HL-60 (cell line): Measurements from ENCODE around the gene PGRMC2.

ENCODE experiments used
- DNase-seq, 2 experiments: peaks; one replicate each; pipeline ENCODE4 v3.0.0-alpha.2; 2010 to 2020; ENCODE audit warnings: low read depth in 1 of 2, low spot score in 1 of 2
- H3K27ac ChIP-seq: fragments of 250-450 bp; sonication (Bioruptor Pico); replicated peaks from 2 replicates; pipeline ENCODE4 v1.5.1; 2020; ENCODE audit warnings: mild to moderate bottlenecking, moderate library complexity
- H3K27me3 ChIP-seq: fragments of 250-450 bp; sonication (Bioruptor Pico); 2 replicates; pipeline ENCODE4 v1.5.1; 2021; ENCODE audit warnings: mild to moderate bottlenecking, moderate library complexity; ENCODE audit not compliant: insufficient read depth, poor library complexity, severe bottlenecking
- H3K4me3 ChIP-seq: replicated peaks from 2 replicates; pipeline ENCODE4 v1.5.1; 2011; ENCODE audit warnings: mild to moderate bottlenecking, control low read depth, low read length; ENCODE audit not compliant: insufficient read depth
- CTCF ChIP-seq: IDR thresholded peaks from one replicate; pipeline ENCODE4 v1.5.1; 2011; ENCODE audit warnings: low read length, control low read depth, inconsistent platforms; ENCODE audit not compliant: insufficient read depth
- GABPA ChIP-seq: IDR thresholded peaks from 2 replicates; pipeline ENCODE4 v1.6.1; 2012; ENCODE audit warnings: low read depth
- POLR2AphosphoS5 ChIP-seq: IDR thresholded peaks from 2 replicates; pipeline ENCODE4 v1.6.1; 2012; ENCODE audit warnings: low read depth
- REST ChIP-seq: IDR thresholded peaks from 2 replicates; pipeline ENCODE4 v1.6.1; 2012; ENCODE audit warnings: low read depth; ENCODE audit not compliant: insufficient replicate concordance
- SPI1 ChIP-seq: IDR thresholded peaks from 2 replicates; pipeline ENCODE4 v1.6.1; 2012; ENCODE audit warnings: low read depth, mild to moderate bottlenecking, borderline replicate concordance

PGRMC2 gene

DNA sequence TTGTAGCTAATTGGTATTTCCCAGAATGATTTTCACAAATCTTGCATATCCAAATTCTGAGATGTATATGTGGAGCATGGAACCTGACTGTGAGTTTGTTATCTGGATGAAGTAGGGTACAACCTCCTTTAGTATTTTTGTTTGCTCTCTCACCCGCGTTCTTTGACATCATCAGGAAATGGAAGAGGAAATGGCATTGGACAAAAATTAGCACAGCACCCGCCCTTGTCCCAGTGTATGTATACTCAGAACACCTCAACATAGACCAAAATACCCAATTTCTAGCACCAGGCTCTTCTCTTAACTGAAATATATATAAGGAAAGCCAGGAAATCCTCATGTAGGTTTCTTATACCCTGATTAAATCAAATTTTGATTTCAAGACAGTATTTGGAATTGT lies 6.9 kb upstream of the PGRMC2 start:
- no peaks in the 10 kb centered on the region for H3K27me3 ChIP-seq
- DNase-seq: no peak
- no peak overlapping the region for H3K4me3 ChIP-seq
- H3K27ac ChIP-seq: no peak overlapping the region
- TF ChIP-seq SPI1: no peak
- TF ChIP-seq REST: no peak
- TF ChIP-seq GABPA: no peak
- no peak for TF ChIP-seq CTCF
- no peak for TF ChIP-seq POLR2AphosphoS5

DNA sequence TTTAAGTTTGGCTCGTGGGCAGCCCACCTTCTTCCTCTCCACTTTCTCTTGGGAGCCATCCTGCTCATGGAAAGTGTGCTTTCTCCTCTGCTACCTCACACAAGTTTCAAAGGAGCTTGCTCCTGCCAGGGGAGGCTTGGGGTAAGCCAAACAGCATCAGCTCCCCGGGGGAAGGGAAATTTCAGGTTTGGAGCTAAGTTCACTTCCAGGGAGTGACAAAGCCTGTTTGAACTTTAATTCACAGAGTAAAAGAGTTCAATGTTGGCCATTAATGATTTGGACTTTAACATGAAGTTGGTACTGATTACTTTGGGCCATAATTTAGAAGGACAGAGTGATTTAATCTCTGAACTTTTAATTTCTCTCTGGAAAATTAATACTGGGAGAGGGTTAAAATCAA lies 4.7 kb upstream of the PGRMC2 start:
- Histone ChIP-seq H3K27ac (no peak overlapping the region), H3K4me3 (no peak overlapping the region), H3K27me3 (no peaks in the 10 kb centered on the region)
- no peak for DNase-seq
- TF ChIP-seq SPI1: no peak

DNA sequence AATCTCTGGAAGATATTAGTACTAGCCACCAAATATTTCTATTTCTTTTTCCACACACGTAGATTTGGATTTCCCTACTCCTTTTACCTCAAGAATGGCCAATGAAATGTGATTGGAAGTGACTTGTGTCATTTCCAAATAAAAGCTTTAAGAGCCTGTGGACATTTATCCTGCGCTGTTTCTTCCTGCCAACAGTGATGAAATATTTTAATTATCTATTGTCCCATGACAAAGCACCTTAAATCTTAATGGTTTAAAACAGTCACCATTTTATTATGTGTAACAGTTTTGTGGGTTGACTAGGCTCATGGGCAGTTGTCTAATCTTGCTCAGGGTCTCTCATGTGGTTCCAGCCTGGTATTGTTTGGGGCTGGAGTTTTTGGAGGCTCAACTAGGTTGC lies 3.5 kb upstream of the PGRMC2 start:
- no peak for DNase-seq
- H3K4me3 ChIP-seq: no peak overlapping the region
- TF ChIP-seq REST (no peak), POLR2AphosphoS5 (no peak), GABPA (no peak), SPI1 (no peak), CTCF (no peak)
- no peak overlapping the region for H3K27ac ChIP-seq
- no peaks in the 10 kb centered on the region for H3K27me3 ChIP-seq

DNA sequence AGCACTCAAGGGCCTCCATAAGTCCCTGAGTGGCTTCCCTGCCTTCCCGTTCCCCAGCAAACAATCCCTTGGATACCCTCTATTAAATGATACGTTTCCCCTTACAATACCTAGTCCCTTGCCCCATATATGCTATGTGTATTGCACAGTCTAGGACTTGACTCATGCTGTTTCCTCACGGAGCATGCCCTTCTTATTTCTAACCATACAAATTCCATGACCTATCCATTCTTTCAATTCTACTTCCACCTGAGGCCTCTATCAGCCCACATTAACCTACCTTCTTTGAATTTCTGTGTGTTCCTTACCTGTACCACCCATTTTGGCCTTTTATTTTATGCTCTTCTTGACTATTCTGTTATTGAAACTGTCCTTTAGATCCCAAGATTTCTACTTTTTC lies 2.9 kb upstream of the PGRMC2 start:
- H3K27ac ChIP-seq: no peak overlapping the region
- no peaks in the 10 kb centered on the region for H3K27me3 ChIP-seq
- no peak overlapping the region for H3K4me3 ChIP-seq
- no peak for DNase-seq
- no peak for TF ChIP-seq POLR2AphosphoS5
- TF ChIP-seq SPI1: no peak
- TF ChIP-seq REST: no peak
- TF ChIP-seq CTCF: no peak
- no peak for TF ChIP-seq GABPA
